Endothelial cell of umbilical vein (primary cell): ENCODE data around the gene MBNL2. TPM values are rescaled to one million over a fixed set of nuclear protein-coding genes. Genes with fewer than 3 reads are reported as not detected.

Source experiments
- BruUV-seq: library from RNA; stranded (reverse); fragments of 400-500 nt; replicated peaks from 2 replicates; lab custom pipeline; 2021; lab: Mats Ljungman, UMichigan
- CTCF ChIA-PET: fragments of 300-600, 350-600 bp; sonication (Branson Sonifier 250); formaldehyde crosslinking; loops from one replicate; lab custom pipeline; 2021; ENCODE audit warnings: antibody characterized with exemption, inconsistent platforms; lab: Charles Lee
- POLR2A ChIA-PET: fragments of 300-600, 350-600 bp; sonication (Branson Sonifier 250); formaldehyde crosslinking; loops from one replicate; lab custom pipeline; 2021; ENCODE audit warnings: antibody characterized with exemption, inconsistent platforms; lab: Charles Lee
- DNase-seq: peaks from one replicate; pipeline ENCODE4 v3.0.0-alpha.2; 2011; ENCODE audit warnings: low read depth, low spot score
- FAIRE-seq: peaks from 2 replicates; lab custom pipeline; 2011; peaks lifted over from hg19 to GRCh38; lab: Jason Lieb, UNC
- H2AFZ ChIP-seq: 2 replicates; pipeline ENCODE4 v1.6.0; 2012; ENCODE audit warnings: low read depth, low read length, control low read depth, inconsistent platforms
- H3K27ac ChIP-seq: 2 replicates; pipeline ENCODE4 v1.5.1; 2011; ENCODE audit warnings: low read depth, mild to moderate bottlenecking, control low read depth, low read length, moderate library complexity; ENCODE audit not compliant: insufficient read depth
- H3K27me3 ChIP-seq, 2 experiments: 2 replicates each; pipeline versions ENCODE4 v1.6.0 to v1.6.1; 2011; ENCODE audit warnings: low read length in 2 of 2, mixed read lengths in 1 of 2; ENCODE audit not compliant: control insufficient read depth in 2 of 2, insufficient read depth in 2 of 2
- H3K36me3 ChIP-seq, 2 experiments: 2 replicates in 1 of 2; 3 replicates in 1 of 2; pipeline ENCODE4 v1.5.1; 2011; ENCODE audit warnings: low read length in 2 of 2, mild to moderate bottlenecking in 1 of 2, moderate library complexity in 1 of 2; ENCODE audit not compliant: control insufficient read depth in 2 of 2, insufficient read depth in 2 of 2; ENCODE audit errors: extremely low read depth in 1 of 2
- H3K4me1 ChIP-seq: 3 replicates; pipeline ENCODE4 v1.5.1; 2011; ENCODE audit warnings: mild to moderate bottlenecking, low read length; ENCODE audit not compliant: control insufficient read depth, insufficient read depth; ENCODE audit errors: extremely low read depth
- H3K4me2 ChIP-seq: 2 replicates; pipeline ENCODE4 v1.6.1; 2011; ENCODE audit warnings: low read length, control low read depth, mixed read lengths; ENCODE audit not compliant: insufficient read depth
- H3K4me3 ChIP-seq, 3 experiments: fragments of 200-600 bp in 1 of 3; sonication (generic), shearing (Covaris generic) in 1 of 3; replicated peaks in 1 of 3; 2 replicates each; pipeline ENCODE4 v1.5.1; 2011 to 2016; ENCODE audit warnings: control low read depth in 3 of 3, low read length in 3 of 3, mild to moderate bottlenecking in 2 of 3, inconsistent platforms in 1 of 3, low read depth in 1 of 3, moderate library complexity in 1 of 3; ENCODE audit not compliant: insufficient read depth in 1 of 3
- H3K79me2 ChIP-seq: 2 replicates; pipeline ENCODE4 v1.6.0; 2012; ENCODE audit warnings: low read length, inconsistent platforms; ENCODE audit not compliant: control insufficient read depth, insufficient read depth
- H3K9ac ChIP-seq: replicated peaks from 2 replicates; pipeline ENCODE3; 2011; ENCODE audit warnings: low read length, control low read depth; ENCODE audit not compliant: insufficient read depth; ENCODE audit errors: extremely low read depth
- H3K9me1 ChIP-seq: replicated peaks from 3 replicates; pipeline ENCODE4 v1.6.0; 2011; ENCODE audit warnings: mild to moderate bottlenecking, low read length; ENCODE audit not compliant: control insufficient read depth, insufficient read depth; ENCODE audit errors: extremely low read depth
- H3K9me3 ChIP-seq: replicated peaks from 2 replicates; pipeline ENCODE4 v1.5.1; 2012; ENCODE audit warnings: low read length, inconsistent platforms; ENCODE audit not compliant: control insufficient read depth, insufficient read depth
- H4K20me1 ChIP-seq: replicated peaks from 2 replicates; pipeline ENCODE3; 2011; ENCODE audit warnings: mild to moderate bottlenecking, low read length; ENCODE audit not compliant: control insufficient read depth, insufficient read depth; ENCODE audit errors: extremely low read depth
- CTCF ChIP-seq, 2 donors: IDR thresholded peaks; 1 replicate in 1 of 2; 2 replicates in 1 of 2; pipeline ENCODE4 v1.5.1; 2011; ENCODE audit warnings: low read length in 2 of 2, mild to moderate bottlenecking in 2 of 2, moderate library complexity in 2 of 2, control low read depth in 1 of 2, inconsistent platforms in 1 of 2, low read depth in 1 of 2; ENCODE audit not compliant: insufficient read depth in 1 of 2; ENCODE audit errors: extremely low read depth in 1 of 2
- FOS ChIP-seq: IDR thresholded peaks from 2 replicates; pipeline ENCODE4 v1.6.1; 2011; ENCODE audit warnings: mild to moderate bottlenecking, low read length, moderate library complexity, borderline replicate concordance; ENCODE audit not compliant: insufficient read depth
- POLR2AphosphoS5 ChIP-seq: IDR thresholded peaks from 2 replicates; pipeline ENCODE4 v1.6.1; 2012; ENCODE audit warnings: low read depth, mild to moderate bottlenecking, control low read depth, low read length, moderate library complexity; ENCODE audit not compliant: insufficient read depth
- dilution Hi-C: fragments of 300-500 bp; cut with MboI; formaldehyde crosslinking; loops from one replicate; pipeline ENCODE4 v1.15.0; 2019; ENCODE audit warnings: low sequenced_read_pairs; ENCODE audit not compliant: extremely low pct_ligation_motif_present
- intact Hi-C: fragments of 100-400 bp; cut with micrococcal nuclease; formaldehyde crosslinking; loops from one replicate; pipeline ENCODE4 v1.10.0; 2022
- polyA plus RNA-seq, 4 experiments: library from polyadenylated mRNA; depleted of rRNA in 3 of 4; stranded (reverse) in 3 of 4; unstranded in 1 of 4; fragments of >200 nt; gene quantifications; 2 replicates each; pipeline versions ENCODE4 v1.2.1 to v1.2.3, GENCODE V29; 2011 to 2012; ENCODE audit warnings: missing spikeins in 1 of 4
- total RNA-seq: library from RNA; stranded (reverse); gene quantifications from 2 replicates; pipeline ENCODE4 v1.2.3, GENCODE V29; 2021

Gene MBNL2
- total and polyA plus RNA-seq, 2 donors (not counting 3 experiments of a cell fraction or from before 2014, with no cell fraction given): 32.9 to 76.5 TPM

- peaks cover 81% of the 10 kb centered on the region for H3K79me2 ChIP-seq
- DNase-seq: peak; percentile 80
Observed at GRCh38 chr13:97279913-97280312, 57.8 kb downstream of the MBNL2 start.

More at GRCh38 chr13:97279913-97280312, 57.8 kb downstream of the MBNL2 start:
- Histone ChIP-seq H3K4me3 (no peak overlapping the region), H4K20me1 (peaks cover 8% of the 10 kb centered on the region), H3K36me3 (peaks cover 0 to 12% of the 10 kb centered on the region in 2 experiments), H3K9me1 (no peaks in the 10 kb centered on the region), H3K9me3 (no peaks in the 10 kb centered on the region), H2AFZ (no peak overlapping the region), H3K4me2 (peak overlapping the region; percentile 35), H3K9ac (peak overlapping the region; percentile 21), H3K27me3 (no peaks in the 10 kb centered on the region), H3K27ac (peak overlapping the region; percentile 42), H3K4me1 (peaks cover 62% of the 10 kb centered on the region)
- ChIA-PET POLR2A (no interaction called here), CTCF (interaction anchor here (0.7 to 2.3 kb wide), 7 partner anchors 11 to 170 kb away, joined by 3 to 7 read pairs (median 3); no protein-coding TSS in a partner anchor)
- dilution Hi-C loops (no loop called here), intact Hi-C loops (loop anchor here (2.0 kb wide), 1 partner anchor 15 kb away; no protein-coding TSS in a partner anchor)
- peak; percentile 89 for FAIRE-seq
- no TSS peak for BruUV-seq
- TF ChIP-seq CTCF (IDR thresholded peaks at IDR 0.05; ENCODE audit: extremely low read depth in 1 of 2, insufficient read depth in 1 of 2, low read depth in 1 of 2, low read length in 2 of 2) (no peak), FOS (peak; percentile 25), POLR2AphosphoS5 (peak; percentile 25)
